NT2/D1 (cell line): ENCODE data around the gene NMS.
"Not testable (repeated sequence)": the region's sequence is repeated elsewhere in the genome, so short reads cannot be mapped to it uniquely, and the experiment has no call there.

Experiments
- DNase-seq: peaks from one replicate; pipeline ENCODE4 v3.0.0-alpha.2; 2011; ENCODE audit warnings: low read depth, low spot score
- H3K27me3 ChIP-seq: 2 replicates; pipeline ENCODE4 v1.6.0; 2011; ENCODE audit warnings: mild to moderate bottlenecking; ENCODE audit not compliant: insufficient read length, insufficient read depth
- H3K36me3 ChIP-seq: 2 replicates; pipeline ENCODE4 v1.6.1; 2011; ENCODE audit warnings: mild to moderate bottlenecking, low read length, mixed read lengths; ENCODE audit not compliant: insufficient read depth, insufficient read length
- H3K4me1 ChIP-seq: 2 replicates; pipeline ENCODE4 v1.5.1; 2011; ENCODE audit not compliant: insufficient read depth, insufficient read length
- H3K4me3 ChIP-seq: 2 replicates; pipeline ENCODE4 v1.5.1; 2011; ENCODE audit warnings: low read depth; ENCODE audit not compliant: insufficient read length
- H3K9ac ChIP-seq: 2 replicates; pipeline ENCODE4 v1.6.0; 2011; ENCODE audit warnings: low read depth; ENCODE audit not compliant: insufficient read length
- H3K9me3 ChIP-seq: 2 replicates; pipeline ENCODE4 v1.5.1; 2011; ENCODE audit warnings: mild to moderate bottlenecking, low read length; ENCODE audit not compliant: insufficient read depth
- SUZ12 ChIP-seq: IDR thresholded peaks from 2 replicates; pipeline ENCODE4 v1.6.1; 2011; ENCODE audit not compliant: insufficient read length, insufficient read depth; ENCODE audit errors: extremely low read depth
- YY1 ChIP-seq: IDR thresholded peaks from 2 replicates; pipeline ENCODE4 v1.6.1; 2011; ENCODE audit not compliant: insufficient read length, insufficient read depth
- ZNF274 ChIP-seq: IDR thresholded peaks from 2 replicates; pipeline ENCODE4 v1.6.1; 2011; ENCODE audit warnings: mild to moderate bottlenecking, low read depth, low read length

The NMS gene

DNA sequence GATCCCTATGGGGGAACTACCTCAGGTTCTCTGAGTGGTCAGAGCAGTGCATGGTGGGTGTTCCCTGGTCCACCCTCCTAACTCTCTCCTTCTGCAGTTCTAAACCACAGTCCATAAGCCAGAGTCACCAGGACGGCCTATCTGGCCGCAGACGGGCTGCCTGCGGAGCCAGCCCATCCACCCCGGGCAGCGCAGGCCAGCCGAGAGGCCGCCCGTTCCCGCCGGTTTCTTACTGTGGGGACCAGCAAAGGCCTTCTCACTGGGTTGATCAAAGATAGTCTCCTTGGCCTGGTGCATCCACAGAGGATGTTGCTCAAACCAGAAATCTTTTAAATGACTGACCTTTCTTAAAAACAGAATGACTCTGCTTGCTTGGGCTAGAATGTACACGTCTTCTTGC, 43.2 kb upstream of the NMS start:
- Histone ChIP-seq H3K36me3 (no peaks in the 10 kb centered on the region), H3K27me3 (no peaks in the 10 kb centered on the region), H3K9me3 (0 out of 2 replicates have a peak, but pooled peaks cover 4% of the 10 kb centered on the region), H3K4me3 (no peak overlapping the region), H3K4me1 (peaks cover 3% of the 10 kb centered on the region), H3K9ac (no peak overlapping the region)
- DNase-seq = no peak
- TF ChIP-seq SUZ12 = no peak

DNA sequence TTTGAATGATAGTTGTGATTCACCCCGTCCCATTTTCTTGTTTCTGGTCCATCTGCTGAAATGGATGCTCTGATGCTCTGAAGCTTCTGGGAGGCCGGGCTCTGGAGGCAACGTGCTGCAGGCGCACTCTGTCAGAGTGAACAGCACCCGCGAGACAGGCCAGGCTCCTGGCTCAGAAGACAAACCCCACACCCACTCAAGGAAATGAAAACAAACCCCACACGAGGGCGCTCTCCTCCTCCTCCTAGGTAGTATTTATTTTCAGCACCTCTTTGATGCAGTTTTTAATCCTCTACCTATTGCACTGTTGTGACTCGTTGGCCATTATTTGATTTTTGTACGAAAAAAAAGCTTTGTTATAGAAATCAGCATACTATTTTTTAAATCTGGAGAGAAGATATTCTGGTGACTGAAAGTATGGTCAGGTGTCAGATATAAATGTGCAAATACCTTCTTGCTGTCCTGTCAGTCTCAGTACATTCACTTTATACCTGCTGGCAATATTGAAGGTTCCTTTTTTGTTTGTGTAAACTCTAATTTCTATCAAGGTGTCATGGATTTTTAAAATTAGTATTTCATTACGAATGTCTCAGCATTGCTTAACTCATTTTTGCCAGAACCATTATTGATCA, 42.5 kb upstream of the NMS start:
- peak; percentile 63 for DNase-seq

DNA sequence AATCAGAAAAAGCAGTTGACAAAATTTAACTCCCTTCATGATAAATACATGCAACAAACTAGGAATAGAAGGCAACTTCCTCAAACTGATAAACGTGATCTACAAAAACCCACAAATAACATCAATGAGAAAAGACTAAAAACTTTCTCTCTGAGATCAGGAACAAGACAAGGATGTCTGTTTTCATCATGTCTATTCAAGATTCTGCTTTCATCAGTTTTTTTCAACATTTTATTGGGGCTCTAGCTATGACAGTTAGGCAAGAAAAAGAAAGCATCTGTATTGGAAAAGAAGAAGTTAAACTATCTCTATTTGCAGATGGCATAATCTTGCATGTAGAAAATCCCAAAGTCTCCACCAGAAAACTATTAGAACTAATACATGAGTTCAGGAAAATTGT, 40.6 kb upstream of the NMS start:
- DNase-seq = no peak
- Histone ChIP-seq H3K9ac (no peak overlapping the region), H3K27me3 (no peaks in the 10 kb centered on the region), H3K36me3 (no peaks in the 10 kb centered on the region), H3K9me3 (0 out of 2 replicates have a peak, but pooled peaks cover 4% of the 10 kb centered on the region), H3K4me3 (no peak overlapping the region), H3K4me1 (no peaks in the 10 kb centered on the region)
- TF ChIP-seq ZNF274 (no peak), YY1 (no peak), SUZ12 (no peak)

More for the DNA sequence above, 42.5 kb upstream of the NMS start:
- H3K4me1 ChIP-seq = peaks cover 3% of the 10 kb centered on the region
- H3K4me3 ChIP-seq = no peak overlapping the region
- H3K36me3 ChIP-seq = no peaks in the 10 kb centered on the region
- H3K9ac ChIP-seq = no peak overlapping the region
- H3K9me3 ChIP-seq = 0 out of 2 replicates have a peak, but pooled peaks cover 4% of the 10 kb centered on the region
- no peak for TF ChIP-seq YY1
- TF ChIP-seq ZNF274 = no peak
- no peak for TF ChIP-seq SUZ12
- no peaks in the 10 kb centered on the region for H3K27me3 ChIP-seq

DNA sequence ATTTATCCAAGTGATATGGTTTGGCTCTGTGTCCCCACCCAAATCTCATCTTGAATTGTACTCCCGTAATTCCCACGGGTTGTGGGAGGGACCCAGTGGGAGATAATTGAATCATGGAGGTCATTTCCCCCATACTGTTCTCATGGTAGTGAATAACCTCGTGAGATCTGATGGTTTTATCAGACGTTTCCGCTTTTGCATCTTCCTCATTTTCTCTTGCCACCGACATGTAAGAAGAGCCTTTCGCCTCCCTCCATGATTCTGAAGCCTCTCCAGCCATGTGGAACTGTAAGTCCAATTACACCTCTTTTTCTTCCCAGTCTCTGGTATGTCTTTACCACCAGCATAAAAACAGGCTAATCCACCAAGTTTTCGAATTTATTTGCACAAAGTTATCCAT, 32.5 kb upstream of the NMS start:
- Histone ChIP-seq H3K9ac (no peak overlapping the region), H3K27me3 (no peaks in the 10 kb centered on the region), H3K36me3 (no peaks in the 10 kb centered on the region), H3K9me3 (no peaks in the 10 kb centered on the region), H3K4me3 (no peak overlapping the region), H3K4me1 (no peaks in the 10 kb centered on the region)
- no peak for DNase-seq
- TF ChIP-seq YY1 (no peak), SUZ12 (no peak), ZNF274 (no peak)

DNA sequence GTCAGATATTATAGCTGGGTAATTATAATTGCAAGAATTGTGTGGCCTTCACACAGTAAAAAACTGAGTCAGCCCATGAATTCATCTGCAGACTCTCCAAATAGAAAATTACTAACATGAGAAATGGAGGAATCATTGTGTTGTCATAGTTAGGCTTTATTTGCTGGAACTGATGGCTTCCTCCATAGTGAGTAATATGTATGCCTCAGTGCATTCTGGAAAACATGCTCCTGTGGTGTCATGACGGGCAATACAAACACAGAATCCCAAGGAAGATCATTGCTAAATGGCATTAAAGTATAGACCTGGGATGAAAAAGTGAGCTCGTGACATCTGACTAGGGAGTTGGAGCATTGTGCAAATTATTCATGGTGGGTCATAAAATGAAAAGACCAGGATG, 23.6 kb upstream of the NMS start:
- 0 out of 2 replicates have a peak, but pooled peaks cover 4% of the 10 kb centered on the region for H3K9me3 ChIP-seq
- no peak overlapping the region for H3K9ac ChIP-seq
- H3K4me1 ChIP-seq = no peaks in the 10 kb centered on the region
- TF ChIP-seq YY1 (no peak), ZNF274 (no peak), SUZ12 (no peak)
- H3K36me3 ChIP-seq = no peaks in the 10 kb centered on the region
- no peaks in the 10 kb centered on the region for H3K27me3 ChIP-seq
- H3K4me3 ChIP-seq = no peak overlapping the region
- DNase-seq = no peak

DNA sequence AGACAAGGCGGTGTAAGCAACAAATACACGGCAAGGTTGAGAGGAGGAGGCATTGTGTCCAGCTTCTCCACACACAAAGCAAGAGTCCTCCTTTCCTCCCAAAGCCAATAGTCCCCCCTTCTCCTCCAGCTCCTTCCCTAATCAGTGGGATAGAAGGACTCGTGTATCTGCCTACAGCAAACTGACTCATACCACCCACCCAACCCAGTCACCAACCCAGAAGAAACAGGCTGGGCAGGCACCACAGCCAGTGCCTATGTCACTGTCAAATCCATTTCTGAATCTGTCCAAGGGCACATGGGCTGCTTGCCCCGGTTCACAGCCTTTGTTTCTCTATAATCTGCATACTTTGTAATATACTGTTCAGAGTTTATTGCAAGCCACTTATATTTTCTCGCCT, 19.2 kb upstream of the NMS start:
- TF ChIP-seq ZNF274 (no peak), YY1 (no peak), SUZ12 (no peak)
- Histone ChIP-seq H3K9me3 (peaks cover 40% of the 10 kb centered on the region), H3K4me3 (no peak overlapping the region), H3K4me1 (no peaks in the 10 kb centered on the region), H3K36me3 (no peaks in the 10 kb centered on the region), H3K27me3 (no peaks in the 10 kb centered on the region), H3K9ac (no peak overlapping the region)
- DNase-seq = no peak

DNA sequence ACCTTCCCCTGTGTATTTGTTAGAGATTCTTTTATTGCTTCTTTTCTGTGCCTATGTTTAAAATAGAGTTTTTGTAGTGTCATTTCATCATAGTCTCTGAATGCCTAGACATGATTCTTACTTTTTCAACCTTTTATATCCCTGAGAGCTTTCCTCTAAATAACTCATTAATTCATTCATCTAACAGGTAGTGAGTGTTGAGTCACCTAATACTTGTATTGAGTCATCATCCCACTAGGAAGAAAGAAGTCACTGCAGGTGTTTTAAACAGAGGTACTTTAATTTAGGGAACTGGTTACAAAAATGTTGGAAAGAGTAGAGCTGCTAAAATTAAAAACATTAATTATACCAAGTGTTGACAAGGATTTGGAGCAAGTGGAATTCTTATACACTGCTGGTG, 18.5 kb upstream of the NMS start:
- Histone ChIP-seq H3K4me1 (no peaks in the 10 kb centered on the region), H3K9me3 (peaks cover 47% of the 10 kb centered on the region), H3K9ac (no peak overlapping the region), H3K27me3 (no peaks in the 10 kb centered on the region), H3K36me3 (no peaks in the 10 kb centered on the region), H3K4me3 (no peak overlapping the region)
- TF ChIP-seq YY1 (no peak), SUZ12 (no peak), ZNF274 (no peak)
- no peak for DNase-seq

DNA sequence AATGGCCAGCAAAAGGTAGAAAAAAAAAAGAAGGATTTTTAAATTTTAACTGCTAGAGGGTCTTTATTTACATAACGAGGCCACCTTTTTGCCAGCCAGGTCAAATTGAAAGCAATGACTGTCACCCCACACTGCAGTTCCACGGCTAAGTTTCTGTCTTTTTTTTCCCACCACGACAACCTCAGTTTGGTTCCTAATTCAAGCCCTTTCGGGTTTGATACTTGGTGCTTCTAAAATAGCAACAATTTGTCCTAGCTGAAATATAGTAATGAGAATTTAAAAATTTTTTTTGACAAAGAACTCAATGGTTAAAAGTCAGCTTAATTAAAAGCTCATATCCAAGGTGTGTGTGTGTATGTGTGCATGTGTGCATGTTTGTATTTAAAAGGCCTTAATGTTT, 16.4 kb upstream of the NMS start:
- no peak overlapping the region for H3K9ac ChIP-seq
- no peaks in the 10 kb centered on the region for H3K4me1 ChIP-seq
- no peak for TF ChIP-seq YY1
- no peak for TF ChIP-seq ZNF274
- no peak for TF ChIP-seq SUZ12
- no peaks in the 10 kb centered on the region for H3K27me3 ChIP-seq
- H3K36me3 ChIP-seq = no peaks in the 10 kb centered on the region
- no peak for DNase-seq
- peaks cover 68% of the 10 kb centered on the region for H3K9me3 ChIP-seq
- no peak overlapping the region for H3K4me3 ChIP-seq

DNA sequence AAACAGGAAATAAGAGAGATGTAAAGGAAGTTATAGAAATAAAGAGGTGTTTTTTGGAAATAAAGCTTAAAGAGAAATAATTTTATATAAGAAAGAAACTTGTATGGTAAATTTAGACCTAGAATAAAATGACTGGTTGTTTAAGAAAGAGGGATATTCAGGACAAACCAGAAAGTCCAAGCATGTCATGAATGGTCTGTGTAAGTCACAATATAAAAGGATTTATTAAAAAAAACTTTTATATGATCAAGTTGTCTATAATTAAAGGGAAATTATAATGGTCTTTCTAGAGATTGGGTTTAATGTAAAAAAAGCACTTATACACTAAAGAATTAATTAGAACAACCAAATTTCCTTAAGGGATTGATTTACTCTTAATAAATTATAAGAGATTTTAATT, 13.9 kb upstream of the NMS start:
- not testable (repeated sequence) for DNase-seq, H3K36me3 ChIP-seq, H3K9ac ChIP-seq, H3K4me1 ChIP-seq, H3K27me3 ChIP-seq, H3K4me3 ChIP-seq
- H3K9me3 ChIP-seq = peaks cover 79% of the 10 kb centered on the region
